Esophagus muscularis mucosa (tissue), 4 donors: Measurements from ENCODE around the gene TSTD2. TPM values are rescaled to one million over a fixed set of nuclear protein-coding genes. Genes with fewer than 3 reads are reported as not detected.
A peak's percentile ranks its signal among the peaks of the same experiment; 100 is the strongest.

Source experiments
- DNase-seq: peaks from one replicate; pipeline ENCODE4 v3.0.0-alpha.2; 2017; ENCODE audit errors: extremely low spot score
- H3K27ac ChIP-seq, 4 donors: fragments of 200-600 bp; sonication (generic); replicated peaks in 1 of 4; 1 replicate in 3 of 4; 2 replicates in 1 of 4; pipeline ENCODE4 v1.5.1; 2016 to 2019; ENCODE audit warnings: mild to moderate bottlenecking in 1 of 4
- H3K27me3 ChIP-seq, 4 donors: fragments of 200-600 bp; sonication (generic); one replicate each; pipeline versions ENCODE4 v1.5.1 to v1.6.0; 2016 to 2019
- H3K36me3 ChIP-seq, 4 donors: fragments of 200-600 bp; sonication (generic); one replicate each; pipeline ENCODE4 v1.5.1; 2016 to 2019
- H3K4me1 ChIP-seq, 4 donors: fragments of 200-600 bp; sonication (generic); one replicate each; pipeline ENCODE4 v1.5.1; 2016 to 2019
- H3K4me3 ChIP-seq, 4 donors: fragments of 200-600 bp; sonication (generic); 1 replicate in 2 of 4; 2 replicates in 2 of 4; pipeline ENCODE4 v1.5.1; 2016 to 2019; ENCODE audit warnings: mild to moderate bottlenecking in 4 of 4, moderate library complexity in 1 of 4
- H3K9me3 ChIP-seq, 4 donors: fragments of 200-600 bp; sonication (generic); 1 replicate in 3 of 4; 2 replicates in 1 of 4; pipeline ENCODE4 v1.5.1; 2016 to 2019
- CTCF ChIP-seq, 3 experiments: fragments of 200-600 bp in 2 of 3; fragments of 450-650 bp in 1 of 3; sonication (generic) in 2 of 3; IDR thresholded peaks; one replicate each; pipeline ENCODE4 v1.5.1; 2017 to 2019; ENCODE audit warnings: antibody characterized with exemption in 3 of 3, mild to moderate bottlenecking in 2 of 3, moderate library complexity in 1 of 3
- EP300 ChIP-seq: sonication (generic); formaldehyde crosslinking; IDR thresholded peaks from one replicate; pipeline ENCODE4 v1.6.1; 2017; ENCODE audit warnings: antibody characterized with exemption
- POLR2A ChIP-seq: fragments of 450-650 bp; IDR thresholded peaks from one replicate; pipeline ENCODE4 v1.6.1; 2017; ENCODE audit warnings: antibody characterized with exemption, moderate library complexity, mild to moderate bottlenecking, low read depth
- POLR2AphosphoS5 ChIP-seq, 2 donors: sonication (generic); formaldehyde crosslinking; IDR thresholded peaks; one replicate each; pipeline ENCODE4 v1.6.1; 2017; ENCODE audit warnings: antibody characterized with exemption in 2 of 2
- WGBS: methylation state at CpG from one replicate; pipeline ENCODE4 v1.1.5; 2018; 5-methylcytosine and 5-hydroxymethylcytosine counted together
- intact Hi-C: fragments of 100-400 bp; cut with DNase I; formaldehyde crosslinking; loops from one replicate; pipeline ENCODE4 v1.15.1; 2023
- total RNA-seq, 4 donors: library from RNA; depleted of rRNA; stranded (reverse); fragments of >200 nt; gene quantifications; one replicate each; pipeline versions ENCODE4 v1.1.0 to v1.2.1, GENCODE V29; 2016

TSTD2 gene
- total RNA-seq, 4 donors from 2014 or later: 22.9 to 25.3 (median 23.5) TPM

- no peaks in the 10 kb centered on the region for H3K9me3 ChIP-seq
- intact Hi-C loops: no loop called here
- no peak for TF ChIP-seq POLR2A
- TF ChIP-seq CTCF (IDR thresholded peaks at IDR 0.05): no peak
- TF ChIP-seq POLR2AphosphoS5 (IDR thresholded peaks at IDR 0.05): no peak
- no peak for TF ChIP-seq EP300
- no peaks in the 10 kb centered on the region for H3K4me1 ChIP-seq
- no peaks in the 10 kb centered on the region for H3K27me3 ChIP-seq
- 77% methylated on average over 5 of the region's 5 CpGs for WGBS
- peaks cover 51 to 99% (median 85%) of the 10 kb centered on the region in 4 donors for H3K36me3 ChIP-seq
- peak overlapping the region in 2 of 4 donors; percentile 0 to 5 for H3K27ac ChIP-seq
- DNase-seq: no peak
- H3K4me3 ChIP-seq: no peak overlapping the region
Observed at GRCh38 chr9:97660340-97660739, 27.2 kb upstream of the TSTD2 start.

GRCh38 chr9:97659771-97660170 is 26.6 kb upstream of the TSTD2 start:
- no peaks in the 10 kb centered on the region for H3K4me1 ChIP-seq
- WGBS: 64% methylated on average over 3 of the region's 3 CpGs
- no peaks in the 10 kb centered on the region for H3K9me3 ChIP-seq
- intact Hi-C loops: no loop called here
- peaks cover 51 to 99% (median 85%) of the 10 kb centered on the region in 4 donors for H3K36me3 ChIP-seq
- DNase-seq: no peak
- no peak overlapping the region for H3K4me3 ChIP-seq
- peak overlapping the region in 3 of 4 donors; percentile 0 to 7 (median 5) for H3K27ac ChIP-seq
- no peak for TF ChIP-seq POLR2AphosphoS5 (IDR thresholded peaks at IDR 0.05)
- TF ChIP-seq CTCF (IDR thresholded peaks at IDR 0.05): no peak
- TF ChIP-seq EP300: no peak
- no peak for TF ChIP-seq POLR2A
- no peaks in the 10 kb centered on the region for H3K27me3 ChIP-seq

- TF ChIP-seq EP300 (no peak), POLR2AphosphoS5 (IDR thresholded peaks at IDR 0.05) (no peak), POLR2A (no peak), CTCF (IDR thresholded peaks at IDR 0.05) (no peak)
- H3K4me1 ChIP-seq: no peaks in the 10 kb centered on the region
- DNase-seq: no peak
- H3K27ac ChIP-seq: no peak overlapping the region
- peaks cover 51 to 99% (median 81%) of the 10 kb centered on the region in 4 donors for H3K36me3 ChIP-seq
- 85% methylated on average over 1 of the region's 1 CpG for WGBS
- H3K4me3 ChIP-seq: no peak overlapping the region
- intact Hi-C loops: no loop called here
- no peaks in the 10 kb centered on the region for H3K9me3 ChIP-seq
- no peaks in the 10 kb centered on the region for H3K27me3 ChIP-seq
Observed at GRCh38 chr9:97658707-97659106, 25.5 kb upstream of the TSTD2 start.

- H3K36me3 ChIP-seq: peaks cover 62 to 92% (median 75%) of the 10 kb centered on the region in 4 donors
- WGBS: 84% methylated on average over 3 of the region's 3 CpGs
- no peak overlapping the region for H3K4me3 ChIP-seq
- intact Hi-C loops: no loop called here
- no peak for DNase-seq
- TF ChIP-seq POLR2AphosphoS5 (IDR thresholded peaks at IDR 0.05): no peak
- no peak for TF ChIP-seq POLR2A
- TF ChIP-seq EP300: no peak
- TF ChIP-seq CTCF (IDR thresholded peaks at IDR 0.05): no peak
- no peaks in the 10 kb centered on the region for H3K9me3 ChIP-seq
- H3K27ac ChIP-seq: no peak overlapping the region
- no peaks in the 10 kb centered on the region for H3K4me1 ChIP-seq
- H3K27me3 ChIP-seq: no peaks in the 10 kb centered on the region
Observed at GRCh38 chr9:97651646-97652045, 18.5 kb upstream of the TSTD2 start.

- Histone ChIP-seq H3K27ac (no peak overlapping the region), H3K27me3 (no peaks in the 10 kb centered on the region), H3K9me3 (no peaks in the 10 kb centered on the region), H3K36me3 (peaks cover 33 to 91% (median 63%) of the 10 kb centered on the region in 4 donors), H3K4me1 (no peaks in the 10 kb centered on the region), H3K4me3 (no peak overlapping the region)
- intact Hi-C loops: no loop called here
- WGBS: 94% methylated on average over 5 of the region's 5 CpGs
- TF ChIP-seq EP300 (no peak), POLR2AphosphoS5 (IDR thresholded peaks at IDR 0.05) (no peak), POLR2A (no peak), CTCF (IDR thresholded peaks at IDR 0.05) (no peak)
- no peak for DNase-seq
Observed at GRCh38 chr9:97647996-97648395, 14.8 kb upstream of the TSTD2 start.
